ENCODE data around the gene SPRR2D. TPM values are rescaled to one million over a fixed set of nuclear protein-coding genes. Genes with fewer than 3 reads are reported as not detected.
"Not testable (repeated sequence)": the region's sequence is repeated elsewhere in the genome, so short reads cannot be mapped to it uniquely, and the experiment has no call there.

The SPRR2D gene
- total and polyA plus RNA-seq, 2 of the 4 experiments (the other 2 are of a cell fraction) = not detected

DNA sequence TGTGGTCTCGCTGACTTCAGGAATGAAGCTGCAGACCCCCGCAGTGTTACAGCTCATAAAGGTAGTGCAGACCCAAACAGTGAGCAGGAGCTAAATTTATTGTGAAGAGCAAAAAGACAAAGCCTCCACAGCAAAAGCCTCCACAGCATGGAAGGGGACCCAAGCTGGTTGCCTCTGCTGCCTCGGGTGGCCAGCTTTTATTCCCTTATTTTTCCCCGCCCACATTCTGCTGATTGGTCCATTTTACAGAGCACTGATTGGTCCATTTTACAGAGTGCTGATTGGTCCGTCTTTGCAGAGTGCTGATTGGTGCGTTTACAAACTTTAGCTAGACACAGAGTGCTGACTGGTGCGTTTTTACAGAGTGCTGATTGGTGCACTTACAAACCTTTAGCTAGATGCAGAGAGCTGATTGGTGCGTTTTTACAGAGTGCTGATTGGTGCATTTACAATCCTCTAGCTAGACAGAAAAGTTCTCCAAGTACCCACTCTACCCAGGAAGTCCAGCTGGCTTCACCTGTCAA, 29.6 kb downstream of the SPRR2D start:
- CTCF ChIA-PET; H3K4me2 ChIP-seq (ENCODE audit: low read depth, low read length); H3K36me3 ChIP-seq (ENCODE audit: control insufficient read depth, insufficient read depth, low read length); H3K18ac ChIP-seq (ENCODE audit: low read depth, low read length); H3K4me3 ChIP-seq (ENCODE audit: insufficient read depth, low read depth, low read length); H2BK120ac ChIP-seq (ENCODE audit: low read depth, low read length); intact Hi-C loops (cut with micrococcal nuclease); H3K79me1 ChIP-seq (ENCODE audit: low read depth in 1 of 2, low read length in 2 of 2); H3K27ac ChIP-seq (ENCODE audit: insufficient read depth, low read length); ATAC-seq (ENCODE audit: low read depth); H4K8ac ChIP-seq (ENCODE audit: low read depth in 2 of 2, low read length in 2 of 2); DNase-seq; H3K56ac ChIP-seq (ENCODE audit: extremely low read depth, insufficient read depth, low read length); BruUV-seq (replicated peaks); H4K5ac ChIP-seq (ENCODE audit: low read depth, low read length); H2AK5ac ChIP-seq (ENCODE audit: low read depth, low read length); H3K23ac ChIP-seq (ENCODE audit: low read depth, low read length); H3K4me1 ChIP-seq (ENCODE audit: control insufficient read depth, insufficient read depth, low read length); H2AK9ac ChIP-seq (replicated peaks; ENCODE audit: low read depth, low read length, poor library complexity); H2BK15ac ChIP-seq (ENCODE audit: low read depth, low read length); H2BK20ac ChIP-seq (ENCODE audit: low read depth, low read length); H2AFZ ChIP-seq (replicated peaks; ENCODE audit: low read length, poor library complexity); H3K9me3 ChIP-seq (ENCODE audit: control insufficient read depth, insufficient read depth, low read length); H2BK5ac ChIP-seq (ENCODE audit: low read depth, low read length, poor library complexity, severe bottlenecking); H4K20me1 ChIP-seq (ENCODE audit: insufficient read depth, low read length); H4K91ac ChIP-seq (ENCODE audit: insufficient read depth, low read depth, low read length); H3K4ac ChIP-seq (ENCODE audit: low read depth, low read length); H3K9me1 ChIP-seq (ENCODE audit: insufficient read depth, low read length); H3K9ac ChIP-seq (ENCODE audit: low read depth, low read length); in situ Hi-C loops (cut with MboI; ENCODE audit: low sequenced_read_pairs); POLR2A ChIA-PET (ENCODE audit: unreplicated experiment); H3K14ac ChIP-seq (replicated peaks; ENCODE audit: low read depth, low read length); dilution Hi-C loops (cut with HindIII; ENCODE audit: low sequenced_read_pairs, unreplicated experiment); H3K27me3 ChIP-seq (ENCODE audit: control insufficient read depth, insufficient read depth, low read length): not testable (repeated sequence)
- TF ChIP-seq MAFK (IDR thresholded peaks at IDR 0.05; ENCODE audit: low read depth, low read length) = peak; percentile 51
- 60% methylated on average over 5 of the region's 8 CpGs; no CpG with 5 or more reads in 1 of the 2 experiments for WGBS, 2 experiments (ENCODE audit: extremely low coverage in 2 of 2, insufficient read length in 1 of 2)

All from IMR-90 (cell line).